ENCODE results near the gene LBX2.

Gene LBX2

GRCh38 chr2:74538881-74539339 lies 39.5 kb upstream of the LBX2 start:
- TF ChIP-seq CTCF (IDR thresholded peaks at IDR 0.05; ENCODE audit: borderline replicate concordance, control extremely low read depth, extremely low read depth, insufficient read depth, missing control alignments) = no peak
- in situ Hi-C loops (cut with MboI; ENCODE audit: low sequenced_read_pairs, unreplicated experiment) = loop anchor here (10.0 kb wide), 1 partner anchor 46 kb away; no protein-coding TSS in a partner anchor
- DNase-seq (ENCODE audit: low spot score) = peak; percentile 60

DNA sequence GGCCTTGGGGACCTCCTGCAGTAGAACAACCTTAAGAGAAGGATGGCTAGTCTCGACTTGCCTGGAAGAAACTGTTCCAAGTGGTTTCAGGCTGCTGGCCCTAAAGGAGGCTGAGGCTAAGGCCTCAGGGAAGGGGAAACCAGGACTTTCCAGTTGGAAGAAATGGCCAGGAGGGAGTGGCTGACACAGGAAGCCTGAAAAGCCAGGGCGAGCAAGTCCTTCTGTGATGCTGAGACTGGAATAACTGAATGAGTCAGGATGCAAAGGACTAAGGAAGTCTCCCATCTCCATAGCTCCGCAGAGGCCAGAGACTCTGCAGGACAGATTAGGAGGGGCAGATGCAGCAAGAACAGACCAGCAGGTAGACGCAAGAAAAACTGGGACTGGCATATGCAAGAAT lies 37.7 kb upstream of the LBX2 start:
- DNase-seq (ENCODE audit: low spot score) = no peak
- in situ Hi-C loops (cut with MboI; ENCODE audit: low sequenced_read_pairs, unreplicated experiment) = loop anchor here (10.0 kb wide), 1 partner anchor 48 kb away; no protein-coding TSS in a partner anchor
- TF ChIP-seq CTCF (IDR thresholded peaks at IDR 0.05; ENCODE audit: borderline replicate concordance, control extremely low read depth, extremely low read depth, insufficient read depth, missing control alignments) = no peak

DNA sequence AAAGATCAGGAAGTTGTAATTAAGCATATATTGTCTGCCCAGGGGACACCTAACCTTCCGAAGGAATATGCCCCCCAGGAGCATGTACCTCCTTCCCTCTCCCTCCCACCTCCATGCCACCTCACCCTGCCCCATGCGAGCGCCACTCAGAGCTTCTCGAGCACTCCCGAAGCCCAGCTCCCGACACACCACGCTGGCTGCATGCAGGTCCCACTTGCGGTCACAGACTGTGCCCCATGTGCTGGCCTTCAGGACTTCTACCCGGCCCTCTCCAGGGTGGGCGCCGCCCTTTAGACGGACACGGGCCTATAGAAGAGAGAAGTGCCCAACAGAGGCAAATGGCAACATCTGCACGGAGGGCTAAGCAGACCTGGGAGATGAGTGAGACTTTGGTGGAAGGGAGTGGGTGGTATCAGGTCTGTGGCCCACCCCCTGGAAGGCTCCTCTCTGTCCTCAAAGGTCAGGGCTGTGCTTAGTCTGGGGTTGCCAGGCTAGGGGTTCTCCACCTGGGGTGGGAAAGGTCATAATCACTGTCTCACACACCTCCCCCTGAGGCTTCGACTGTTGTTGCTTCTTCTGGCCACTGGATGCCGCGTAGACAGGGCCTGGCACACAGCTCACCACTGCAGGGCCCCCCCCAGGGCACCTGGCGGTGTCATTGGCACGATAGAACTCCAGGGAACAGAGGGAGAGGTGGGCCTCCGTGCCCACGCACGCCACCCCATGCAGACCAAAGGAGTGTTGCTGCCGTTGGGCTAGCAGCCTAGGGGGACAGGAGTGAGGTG lies 37.0 kb upstream of the LBX2 start:
- TF ChIP-seq CTCF (IDR thresholded peaks at IDR 0.05; ENCODE audit: borderline replicate concordance, control extremely low read depth, extremely low read depth, insufficient read depth, missing control alignments) = no peak
- DNase-seq (ENCODE audit: low spot score) = no peak
- in situ Hi-C loops (cut with MboI; ENCODE audit: low sequenced_read_pairs, unreplicated experiment) = loop anchor here (10.0 kb wide), 1 partner anchor 48 kb away; no protein-coding TSS in a partner anchor

DNA sequence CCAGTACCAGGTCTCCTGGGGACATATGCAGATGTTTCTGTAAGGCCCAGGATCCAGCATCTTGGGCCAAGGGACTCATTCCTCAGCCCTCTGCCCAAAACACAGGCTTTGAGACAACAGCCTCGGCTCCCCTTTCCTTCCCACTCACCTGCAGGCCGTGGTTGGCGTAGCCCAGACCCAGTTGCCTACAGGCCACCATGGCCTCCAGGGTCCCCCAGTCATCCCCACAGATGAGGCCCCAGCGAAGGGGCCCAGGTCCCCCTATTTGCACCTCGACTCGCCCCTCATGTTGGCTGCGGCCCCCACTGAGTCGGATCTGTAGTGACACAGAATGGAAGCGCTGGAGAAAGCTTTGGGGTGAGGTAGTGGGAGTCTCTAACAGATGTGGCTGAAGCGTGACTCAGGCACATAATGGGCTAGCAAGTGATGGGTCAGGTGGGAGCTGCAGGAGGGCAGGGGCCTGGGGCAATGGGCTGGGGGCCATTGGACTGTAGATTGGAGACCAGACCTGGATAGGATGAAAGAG lies 36.1 kb upstream of the LBX2 start:
- in situ Hi-C loops (cut with MboI; ENCODE audit: low sequenced_read_pairs, unreplicated experiment) = loop anchor here (10.0 kb wide), 1 partner anchor 49 kb away; no protein-coding TSS in a partner anchor
- TF ChIP-seq CTCF (IDR thresholded peaks at IDR 0.05; ENCODE audit: borderline replicate concordance, control extremely low read depth, extremely low read depth, insufficient read depth, missing control alignments) = no peak
- no peak for DNase-seq (ENCODE audit: low spot score)

DNA sequence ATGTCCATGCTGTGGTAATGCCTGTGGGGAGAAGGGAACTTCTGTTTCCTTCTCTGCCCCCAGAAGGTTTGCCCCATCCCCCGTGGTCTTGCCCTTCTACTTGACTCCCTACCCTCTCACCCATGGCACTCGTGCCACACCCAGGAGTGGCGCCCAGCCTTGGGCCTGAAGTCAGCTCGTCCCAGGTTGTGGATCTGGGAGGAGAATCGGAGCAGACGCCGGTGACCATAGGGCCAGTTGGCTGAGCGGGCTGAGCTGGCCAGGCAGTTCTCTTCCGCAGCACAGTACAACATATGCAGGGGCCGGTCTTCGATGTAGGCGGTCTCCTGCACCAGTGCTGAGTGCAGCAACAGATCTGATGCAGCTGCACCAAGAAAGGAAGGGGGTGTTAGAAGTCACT lies 35.0 kb upstream of the LBX2 start:
- in situ Hi-C loops (cut with MboI; ENCODE audit: low sequenced_read_pairs, unreplicated experiment) = loop anchor here (10.0 kb wide), 1 partner anchor 50 kb away; no protein-coding TSS in a partner anchor
- no peak for DNase-seq (ENCODE audit: low spot score)
- no peak for TF ChIP-seq CTCF (IDR thresholded peaks at IDR 0.05; ENCODE audit: borderline replicate concordance, control extremely low read depth, extremely low read depth, insufficient read depth, missing control alignments)

DNA sequence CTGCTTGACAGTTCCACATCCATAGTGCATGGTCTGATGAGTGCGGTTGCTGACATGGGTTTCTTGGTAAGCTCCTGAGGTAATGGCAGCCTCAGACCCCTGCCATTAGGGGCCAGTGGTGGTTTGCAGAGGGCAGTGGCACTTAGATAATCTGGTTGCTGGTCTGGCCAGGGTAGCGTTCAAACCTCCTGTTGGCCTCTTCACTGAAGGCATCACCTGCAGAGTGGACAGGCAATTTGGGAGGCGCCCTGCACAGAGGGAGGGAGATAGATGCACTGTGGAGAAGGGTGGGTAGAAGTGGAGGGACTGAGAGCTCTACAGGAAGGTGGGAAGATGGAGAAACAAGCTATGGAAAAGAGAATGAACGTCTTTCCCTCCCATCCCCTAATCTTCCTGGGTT lies 34.1 kb upstream of the LBX2 start:
- DNase-seq (ENCODE audit: low spot score) = no peak
- in situ Hi-C loops (cut with MboI; ENCODE audit: low sequenced_read_pairs, unreplicated experiment) = loop anchor here (10.0 kb wide), 1 partner anchor 51 kb away; no protein-coding TSS in a partner anchor
- no peak for TF ChIP-seq CTCF (IDR thresholded peaks at IDR 0.05; ENCODE audit: borderline replicate concordance, control extremely low read depth, extremely low read depth, insufficient read depth, missing control alignments)
